Glomerular visceral epithelial cell (primary cell): ENCODE data around the gene HAUS5.
"Not testable (repeated sequence)": the region's sequence is repeated elsewhere in the genome, so short reads cannot be mapped to it uniquely, and the experiment has no call there.

Experiments used
- DNase-seq: peaks from one replicate; pipeline ENCODE4 v3.0.0-alpha.2; 2016; ENCODE audit errors: extremely low spot score

Gene HAUS5, protein sequence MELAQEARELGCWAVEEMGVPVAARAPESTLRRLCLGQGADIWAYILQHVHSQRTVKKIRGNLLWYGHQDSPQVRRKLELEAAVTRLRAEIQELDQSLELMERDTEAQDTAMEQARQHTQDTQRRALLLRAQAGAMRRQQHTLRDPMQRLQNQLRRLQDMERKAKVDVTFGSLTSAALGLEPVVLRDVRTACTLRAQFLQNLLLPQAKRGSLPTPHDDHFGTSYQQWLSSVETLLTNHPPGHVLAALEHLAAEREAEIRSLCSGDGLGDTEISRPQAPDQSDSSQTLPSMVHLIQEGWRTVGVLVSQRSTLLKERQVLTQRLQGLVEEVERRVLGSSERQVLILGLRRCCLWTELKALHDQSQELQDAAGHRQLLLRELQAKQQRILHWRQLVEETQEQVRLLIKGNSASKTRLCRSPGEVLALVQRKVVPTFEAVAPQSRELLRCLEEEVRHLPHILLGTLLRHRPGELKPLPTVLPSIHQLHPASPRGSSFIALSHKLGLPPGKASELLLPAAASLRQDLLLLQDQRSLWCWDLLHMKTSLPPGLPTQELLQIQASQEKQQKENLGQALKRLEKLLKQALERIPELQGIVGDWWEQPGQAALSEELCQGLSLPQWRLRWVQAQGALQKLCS

DNA sequence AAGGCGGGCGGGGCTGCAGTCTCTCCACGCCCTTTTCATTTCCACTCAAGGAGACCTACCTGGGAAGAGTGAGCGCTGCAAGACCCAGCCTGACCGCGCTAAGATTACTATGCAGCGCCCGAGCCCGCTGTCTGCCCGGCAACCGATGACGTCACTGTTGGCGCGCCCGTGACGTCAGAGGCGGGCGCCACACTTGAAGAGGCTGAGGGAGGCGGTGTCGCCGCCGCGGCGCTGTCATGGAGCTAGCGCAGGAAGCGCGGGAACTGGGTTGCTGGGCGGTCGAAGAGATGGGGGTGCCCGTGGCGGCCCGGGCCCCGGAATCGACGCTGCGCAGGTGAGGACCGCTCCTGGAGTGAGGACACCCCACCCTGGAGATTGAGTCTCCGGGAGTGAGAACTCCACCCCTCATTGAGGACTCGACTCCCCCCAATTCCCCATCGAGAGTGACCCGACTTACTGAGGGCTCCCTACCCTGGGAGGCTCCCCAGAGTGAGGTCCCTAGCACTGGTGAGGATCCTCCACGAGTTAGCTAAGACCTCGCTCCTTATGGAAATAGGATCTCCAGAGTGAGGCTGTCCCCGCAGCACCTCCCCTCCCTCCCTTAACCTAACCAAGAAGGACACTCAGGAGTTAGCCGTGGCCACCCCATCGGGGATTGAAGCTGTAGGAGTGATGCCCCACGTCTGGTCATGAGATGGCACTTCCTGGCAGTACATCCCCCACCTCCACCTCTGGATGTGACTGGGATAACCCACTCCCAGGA is at the start of gene HAUS5:
Gene HAUS5 (plus strand): TSS at position 177 of the 763 bp plus-strand sequence. CDS start 60 bp downstream, at position 237.
- DNase-seq: peak; percentile 95

DNA sequence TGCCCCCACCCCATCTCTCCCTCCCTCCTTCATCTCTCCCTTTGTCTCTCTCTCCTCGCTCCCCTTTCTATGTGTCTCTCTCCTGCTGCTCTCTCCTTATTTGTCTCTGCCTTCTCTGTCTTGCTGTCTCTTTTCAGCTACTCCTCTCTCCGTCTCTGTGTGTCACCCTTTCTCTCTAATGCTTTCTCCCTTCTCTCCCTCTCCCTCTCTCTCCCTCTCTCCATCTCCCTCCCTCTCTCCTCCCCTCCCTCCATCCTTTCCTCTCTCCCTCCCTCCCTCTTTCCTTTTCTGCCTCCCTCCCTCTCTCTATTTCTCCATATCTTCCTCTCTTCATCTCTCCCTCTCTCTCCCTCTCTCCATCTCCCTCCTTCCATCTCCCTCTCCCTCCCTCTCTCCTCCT is 49.8 kb upstream of the HAUS5 start:
- DNase-seq: no peak

DNA sequence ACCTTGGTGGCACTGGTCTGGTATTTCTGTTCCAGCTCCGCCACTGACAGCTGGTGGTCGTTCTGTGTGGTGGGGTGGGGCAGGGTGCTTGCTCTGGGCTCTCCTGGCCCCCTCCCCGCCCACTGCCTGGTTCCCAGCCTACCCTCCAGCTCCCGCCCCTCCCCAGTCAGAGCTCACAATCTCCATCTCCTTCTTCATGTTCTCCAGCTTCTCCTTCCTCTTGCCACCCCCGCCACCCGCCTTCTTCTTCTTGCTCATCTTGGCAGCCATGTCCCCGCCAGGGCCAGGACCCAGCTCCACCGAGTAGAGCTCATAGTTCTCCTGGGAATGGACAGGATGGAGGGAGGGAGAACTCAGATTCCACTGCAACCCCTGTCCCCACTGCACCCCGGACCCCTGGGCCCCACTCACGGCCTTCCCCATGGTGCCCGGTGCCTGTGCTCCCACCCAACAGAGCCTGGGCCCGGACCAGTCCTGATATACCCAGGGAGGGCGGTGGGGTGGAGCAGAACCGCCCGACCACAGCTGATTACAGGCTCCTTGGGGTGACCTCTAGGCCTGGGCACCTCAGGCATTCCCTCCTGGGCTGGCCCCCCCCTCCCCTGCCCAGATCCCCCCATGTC is 49.2 kb upstream of the HAUS5 start, which contains the start of gene ATP4A:
Gene ATP4A (minus strand): TSS at position 452 of the 623 bp plus-strand sequence. CDS start 29 bp downstream, at position 423.
- no peak for DNase-seq

DNA sequence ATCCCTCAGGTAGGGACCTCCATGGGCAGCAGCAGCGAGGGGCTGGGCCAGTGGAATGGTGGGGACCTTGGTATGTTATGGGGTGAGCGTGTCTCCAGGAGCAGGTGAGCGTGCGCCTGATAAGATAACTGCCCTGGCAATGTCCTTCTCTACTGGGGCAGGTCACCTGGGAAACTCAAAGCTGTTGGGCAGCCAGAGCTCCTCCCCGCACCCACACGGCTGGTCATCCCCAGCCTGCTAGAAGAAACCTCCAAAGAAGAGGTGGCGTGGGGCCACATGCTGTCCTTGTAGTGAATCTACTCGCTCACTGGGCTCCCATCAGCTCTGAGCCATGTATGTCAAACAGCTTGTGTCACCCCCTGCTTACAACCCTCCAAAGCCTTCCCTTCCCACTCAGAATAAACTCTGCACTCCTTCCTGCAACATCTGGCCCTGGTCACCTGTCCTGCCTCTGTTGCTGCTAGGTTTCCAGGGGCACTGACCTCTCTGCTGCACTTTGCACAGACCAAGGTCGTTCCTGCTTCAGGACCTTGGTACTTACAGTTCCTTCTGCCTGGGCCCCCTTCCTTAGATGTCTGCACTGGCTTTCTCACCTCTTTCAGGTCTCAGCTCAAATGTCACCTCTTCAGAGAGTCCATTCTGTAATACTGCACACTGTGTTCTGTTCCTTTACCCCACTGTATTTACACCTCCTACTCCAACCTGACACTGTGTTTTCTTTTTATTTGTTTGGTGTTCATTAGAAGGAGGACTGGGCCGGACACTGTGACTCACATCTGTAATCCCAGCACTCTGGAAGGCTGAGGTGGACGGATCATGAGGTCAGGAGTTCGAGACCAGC is 47.3 kb upstream of the HAUS5 start:
- DNase-seq: no peak

DNA sequence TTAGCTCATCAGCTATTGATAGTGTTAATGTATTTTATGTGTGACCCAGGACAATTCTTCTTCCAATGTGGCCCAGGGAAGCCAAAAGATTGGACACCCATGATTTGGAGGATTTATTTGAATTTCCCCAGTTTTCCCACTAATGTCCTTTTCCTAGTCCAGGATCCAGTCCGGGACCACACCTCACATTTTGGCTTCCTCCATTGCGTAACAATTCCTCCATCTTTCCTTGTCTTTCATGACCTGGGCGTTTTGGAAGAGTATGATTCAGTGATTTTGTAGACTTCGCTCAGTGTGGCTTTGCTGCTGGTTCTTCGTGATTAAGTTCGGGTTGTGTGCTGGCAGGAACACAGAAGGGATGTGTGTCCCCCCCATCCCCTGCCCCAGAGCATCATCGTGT is 45.8 kb upstream of the HAUS5 start:
- DNase-seq: no peak

DNA sequence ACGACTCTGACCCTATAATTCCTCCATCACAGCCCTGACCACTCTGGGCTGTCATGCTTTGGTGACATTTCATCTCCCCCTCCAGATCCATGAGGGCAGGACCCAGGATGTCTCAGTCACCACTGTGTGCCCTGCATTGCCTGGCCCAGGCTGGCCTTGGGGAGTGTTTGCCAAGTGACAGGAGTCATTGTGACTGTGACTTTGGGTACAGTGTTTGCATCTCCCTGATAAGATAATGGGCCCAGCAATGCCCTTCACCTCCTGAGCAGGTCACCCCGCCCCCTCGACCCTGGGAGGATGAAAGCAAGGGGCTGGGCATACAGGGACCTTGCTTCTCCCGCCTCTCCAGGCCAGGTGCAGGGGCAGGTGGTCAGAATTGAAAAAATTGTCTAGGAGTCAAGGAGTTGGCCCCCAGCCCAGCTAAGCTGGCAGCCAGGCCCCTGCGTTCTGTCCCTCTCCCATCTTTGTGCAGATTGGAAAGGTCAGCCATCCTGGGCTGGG is 43.2 kb upstream of the HAUS5 start:
- no peak for DNase-seq

DNA sequence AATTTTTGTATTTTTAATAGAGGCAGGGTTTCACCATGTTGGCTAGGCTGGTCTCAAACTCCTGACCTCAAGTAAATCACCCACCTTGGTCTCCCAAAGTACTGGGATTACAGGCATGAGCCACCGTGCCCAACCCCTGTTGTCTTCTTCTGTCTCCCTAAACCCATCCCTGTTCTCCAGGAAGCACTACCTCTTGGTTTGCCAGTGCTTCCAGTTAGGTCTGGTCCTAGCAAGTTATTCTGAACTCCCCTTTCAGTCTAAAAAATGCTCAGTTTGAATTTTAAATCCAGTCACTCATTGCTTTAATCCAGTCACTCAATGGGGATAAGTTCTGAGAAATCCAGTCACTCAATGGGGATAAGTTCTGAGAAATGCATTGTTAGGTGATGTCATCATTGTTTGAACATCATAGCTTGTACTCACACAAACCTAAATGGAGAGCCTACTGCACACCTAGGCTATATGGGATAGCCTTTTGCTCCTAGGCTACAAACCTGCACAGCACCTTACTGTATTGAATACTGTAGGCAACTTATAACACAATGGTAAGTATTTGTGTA is 41.0 kb upstream of the HAUS5 start:
- no peak for DNase-seq

DNA sequence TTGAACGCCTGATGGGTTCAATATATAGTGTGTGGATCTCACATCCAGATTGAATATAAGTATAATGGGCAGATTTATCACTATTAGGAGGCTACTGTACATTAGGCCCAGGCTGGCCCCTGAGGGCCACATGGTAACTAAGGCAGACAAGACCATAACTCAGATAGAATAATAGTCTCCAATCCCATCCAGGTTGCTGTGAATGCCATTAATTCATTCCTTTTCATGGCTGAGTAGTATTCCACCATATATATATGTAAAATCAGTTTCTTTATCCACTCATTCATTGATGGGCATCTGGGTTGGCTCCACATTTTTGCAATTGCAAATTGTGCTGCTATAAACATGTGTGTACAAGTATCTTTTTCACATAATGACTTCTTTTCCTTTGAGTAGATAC is 34.6 kb upstream of the HAUS5 start:
- DNase-seq: no peak

DNA sequence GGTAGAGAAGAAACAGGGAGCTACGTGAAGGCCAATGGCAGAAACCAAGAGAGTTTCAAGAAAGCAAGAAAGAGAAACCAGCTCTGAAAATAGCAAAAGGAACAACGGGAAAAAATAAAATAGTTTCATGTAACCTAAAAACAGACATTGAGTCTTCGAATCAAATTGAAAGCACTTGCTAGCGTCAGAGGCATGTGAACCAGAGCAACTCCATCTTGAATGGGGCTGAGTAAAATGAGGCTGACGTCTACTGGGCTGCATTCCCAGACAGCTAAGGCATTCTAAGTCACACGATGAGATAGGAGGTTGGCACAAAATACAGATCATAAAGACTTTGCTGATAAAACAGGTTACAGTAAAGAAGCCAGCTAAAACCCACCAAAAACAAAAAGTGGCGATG is 33.8 kb upstream of the HAUS5 start:
- DNase-seq: no peak

DNA sequence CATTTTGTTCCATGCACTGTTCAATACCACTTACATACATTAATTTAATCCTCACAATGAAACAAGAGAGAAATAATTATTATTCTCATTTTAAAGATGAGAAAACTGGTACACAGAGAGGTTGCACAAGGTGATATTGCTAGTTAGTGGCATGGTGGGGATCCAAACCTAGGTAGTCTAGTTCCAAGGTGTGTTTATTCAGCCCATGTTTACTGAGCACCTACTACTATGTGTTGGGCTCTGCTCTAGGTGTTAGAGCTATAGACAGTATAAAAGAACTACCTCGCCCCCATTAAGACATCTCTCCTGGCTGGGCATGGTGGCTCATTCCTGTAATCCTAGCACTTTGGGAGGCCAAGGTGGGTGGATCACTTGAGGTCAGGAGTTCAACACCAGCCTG is 29.8 kb upstream of the HAUS5 start:
- no peak for DNase-seq

DNA sequence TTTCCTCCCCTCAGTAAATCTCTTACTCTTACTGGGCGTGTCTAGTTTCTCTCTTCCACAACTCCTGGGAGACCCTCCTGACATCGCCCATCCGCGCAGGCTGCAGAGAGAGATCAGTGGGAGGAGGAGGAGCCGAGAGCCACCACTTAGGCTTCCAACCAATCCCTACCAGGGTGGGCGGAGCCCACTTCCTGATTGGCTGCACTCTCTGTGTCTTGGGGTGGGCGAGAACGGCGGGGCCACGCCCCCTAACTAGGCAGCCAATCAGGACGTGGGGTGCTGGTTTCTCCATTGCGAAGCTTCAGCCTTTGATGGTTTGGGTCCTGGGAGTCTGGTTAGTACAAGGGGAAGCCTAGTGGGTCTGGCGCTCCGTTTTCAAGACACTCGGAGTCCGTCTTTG is 26.7 kb upstream of the HAUS5 start, which contains the start of gene PMIS2:
Gene PMIS2 (plus strand): TSS at position 326 of the 400 bp plus-strand sequence. CDS start 87 bp downstream, outside the sequence.
- DNase-seq: no peak

DNA sequence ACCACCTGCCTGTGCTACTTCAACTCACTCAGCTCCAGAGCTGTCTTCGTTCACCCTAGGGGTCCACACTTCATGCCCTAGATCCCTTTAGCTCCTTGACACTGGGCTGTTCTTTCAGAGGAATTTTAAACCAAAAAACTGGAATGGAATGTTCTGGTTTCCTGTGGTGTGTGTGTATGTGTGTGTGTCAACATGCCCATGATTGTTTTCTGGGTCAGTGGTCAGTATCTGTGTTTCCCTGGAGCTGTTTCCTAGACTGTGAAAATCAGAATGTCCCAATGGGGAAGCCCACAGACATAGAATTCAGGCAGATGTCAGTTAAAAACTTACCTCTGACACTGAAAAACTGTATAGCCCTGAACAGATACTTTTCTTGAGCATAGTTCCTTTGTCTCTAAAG is 25.2 kb upstream of the HAUS5 start:
- DNase-seq: no peak

DNA sequence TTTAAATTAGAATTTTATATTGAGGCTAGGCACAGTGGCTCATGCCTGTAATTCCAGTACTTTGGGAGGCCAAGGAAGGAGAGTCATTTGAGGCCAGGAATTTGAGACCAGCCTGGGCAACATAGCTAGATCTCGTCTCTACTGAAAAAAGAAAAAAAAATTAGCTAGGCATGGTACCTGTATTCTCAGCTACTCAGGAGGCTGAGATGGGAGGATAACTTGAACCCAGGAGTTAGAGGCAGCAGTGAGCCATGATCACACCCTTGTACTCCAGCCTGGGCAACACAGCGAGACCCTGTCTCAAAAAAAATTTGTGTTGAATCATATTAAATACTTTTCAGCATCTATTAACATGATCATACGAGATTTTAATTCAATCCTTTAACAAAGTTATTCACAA is 21.7 kb upstream of the HAUS5 start:
- no peak for DNase-seq

DNA sequence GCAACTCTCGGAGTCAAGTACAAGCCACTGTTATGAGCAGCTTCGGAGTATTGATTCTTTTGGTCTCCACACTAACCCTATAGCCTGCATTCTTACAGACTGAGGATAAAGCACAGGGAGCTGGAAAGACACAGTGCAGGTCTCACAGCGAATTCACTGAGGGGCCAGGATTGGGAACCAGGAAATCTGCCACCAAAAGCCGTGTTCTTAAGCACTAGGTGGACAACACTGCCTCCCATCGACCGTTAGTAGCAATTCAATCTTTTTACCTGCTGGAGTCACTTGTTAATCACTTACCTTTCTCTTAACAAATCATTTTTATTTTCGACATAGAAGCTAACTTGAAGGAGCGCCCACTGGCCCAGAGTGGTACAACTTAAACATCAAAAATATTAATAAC is 20.3 kb upstream of the HAUS5 start:
- DNase-seq: no peak

DNA sequence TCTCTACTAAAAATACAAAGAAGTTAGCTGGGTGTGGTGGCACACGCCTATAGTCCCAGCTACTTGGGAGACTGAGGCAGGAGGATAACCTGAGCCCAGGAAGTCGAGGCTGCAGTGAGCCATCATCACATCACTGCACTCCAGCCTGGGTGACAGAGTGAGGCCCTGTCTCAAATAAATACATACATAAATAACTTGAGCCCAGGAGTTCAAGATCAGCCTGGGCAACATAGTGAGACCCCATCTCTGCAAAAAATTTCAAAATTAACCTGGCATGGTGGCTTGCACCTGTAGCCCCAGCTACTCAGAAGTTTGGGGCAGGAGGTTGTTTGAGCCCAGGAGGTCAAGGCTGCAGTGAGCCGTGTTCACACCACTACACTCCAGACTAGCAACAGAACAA is 17.5 kb upstream of the HAUS5 start:
- DNase-seq: not testable (repeated sequence)

DNA sequence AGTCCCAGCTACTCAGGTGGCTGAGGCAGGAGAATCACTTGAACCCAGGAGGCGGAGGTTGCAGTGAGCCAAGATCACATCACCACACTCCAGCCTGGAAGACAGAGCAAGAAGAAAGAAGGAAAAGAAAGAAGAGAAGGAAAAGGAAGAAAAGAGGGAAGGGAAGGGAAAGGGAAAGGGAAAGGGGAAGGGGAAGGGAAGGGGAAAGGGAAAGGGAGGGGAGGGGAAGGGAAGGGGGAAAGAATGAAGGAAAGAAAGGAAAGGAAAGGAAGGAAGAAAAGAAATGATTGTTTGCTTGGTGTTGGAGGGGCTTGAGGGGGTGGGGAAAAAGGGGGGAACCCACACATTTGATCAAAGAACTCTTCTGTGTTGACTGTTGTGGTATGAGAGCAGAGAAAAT is 16.6 kb upstream of the HAUS5 start:
- DNase-seq: no peak

DNA sequence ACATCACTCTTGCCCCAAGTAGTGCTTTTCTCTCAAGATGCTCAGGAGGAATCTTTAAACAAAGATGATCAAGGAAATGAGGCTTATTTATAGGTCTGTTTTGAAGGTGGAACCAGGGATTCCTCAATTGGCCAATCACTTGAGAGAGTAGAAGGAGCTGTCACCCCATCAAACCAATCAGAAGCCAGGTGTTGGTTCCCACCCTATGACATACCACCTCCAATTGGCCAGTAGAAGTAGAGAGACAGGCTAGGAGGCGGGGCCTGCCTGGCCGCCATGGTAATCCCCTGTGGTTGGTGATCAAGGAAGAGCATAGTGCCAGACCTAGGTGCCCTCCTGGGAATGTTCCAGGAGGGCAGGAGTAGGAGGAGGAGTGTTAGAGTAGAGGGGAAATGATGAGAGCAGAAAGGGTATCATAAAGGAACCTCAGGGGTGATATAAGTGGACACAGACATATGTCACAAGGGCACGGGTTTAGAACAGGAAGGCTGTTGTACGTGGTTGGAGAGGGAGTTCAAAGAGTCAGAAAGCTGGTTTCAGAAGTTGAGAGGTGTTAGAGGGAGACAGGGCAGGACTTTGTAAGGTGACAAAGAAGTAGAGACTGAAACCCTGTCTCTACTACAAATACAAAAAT is 16.1 kb upstream of the HAUS5 start:
- DNase-seq: peak; percentile 11

DNA sequence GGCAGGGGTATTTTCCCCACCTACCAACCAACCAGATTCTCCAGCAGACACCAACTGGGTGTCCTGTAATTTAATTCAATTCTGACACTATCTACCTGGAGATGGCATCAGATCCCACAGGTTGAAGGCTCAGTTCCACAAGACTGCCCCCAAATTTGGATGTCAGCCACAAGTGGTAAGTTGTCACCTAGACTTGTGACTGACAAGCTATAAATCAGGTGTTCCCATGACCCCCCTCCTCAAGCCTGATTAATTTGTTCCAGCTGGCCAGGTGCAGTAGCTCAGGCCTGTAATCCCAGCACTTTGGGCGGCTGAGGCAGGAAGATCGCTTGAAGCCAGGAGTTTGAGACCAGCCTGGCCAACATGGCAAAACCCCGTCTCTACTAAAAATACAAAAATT is 10.6 kb upstream of the HAUS5 start:
- DNase-seq: no peak

DNA sequence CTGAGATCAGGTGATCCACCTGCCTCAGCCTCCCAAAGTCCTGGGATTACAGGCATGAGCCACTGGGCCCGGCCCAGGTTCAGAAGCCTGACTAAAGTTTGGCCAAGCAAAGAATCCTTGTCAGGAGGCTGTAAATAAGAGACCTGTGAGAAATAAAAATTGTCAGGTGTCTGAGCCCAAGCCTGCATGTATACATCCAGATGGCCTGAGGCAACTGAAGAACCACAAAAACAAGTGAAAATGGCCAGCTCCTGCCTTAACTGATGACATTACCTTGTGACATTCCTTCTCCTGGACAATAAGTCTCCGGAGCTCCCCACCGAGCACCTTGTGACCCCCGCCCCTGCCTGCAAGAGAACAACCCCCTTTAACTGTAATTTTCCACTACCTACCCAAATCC is 8.1 kb upstream of the HAUS5 start:
- DNase-seq: not testable (repeated sequence)

DNA sequence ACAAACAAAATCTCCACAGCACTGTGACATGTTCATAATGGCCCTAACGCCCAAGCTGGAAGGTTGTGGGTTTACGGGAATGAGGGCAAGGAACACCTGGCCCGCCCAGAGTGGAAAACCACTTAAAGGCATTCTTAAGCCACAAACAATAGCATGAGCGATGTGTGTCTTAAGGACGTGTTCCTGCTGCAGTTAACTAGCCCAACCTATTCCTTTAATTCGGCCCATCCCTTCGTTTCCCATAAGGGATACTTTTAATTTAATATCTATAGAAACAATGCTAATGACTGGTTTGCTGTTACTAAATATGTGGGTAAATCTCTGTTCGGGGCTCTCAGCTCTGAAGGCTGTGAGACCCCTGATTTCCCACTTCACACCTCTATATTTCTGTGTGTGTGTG is 5.4 kb upstream of the HAUS5 start:
- not testable (repeated sequence) for DNase-seq
